Suprapubic skin (tissue), 4 donors: ENCODE measurements around the gene MTG1.

Source experiments
- CTCF ChIP-seq, 2 donors: fragments of 200-600 bp in 1 of 2; fragments of 450-650 bp in 1 of 2; sonication (generic) in 1 of 2; IDR thresholded peaks; one replicate each; pipeline ENCODE4 v1.5.1; 2016 to 2019; ENCODE audit warnings: antibody characterized with exemption in 2 of 2, mild to moderate bottlenecking in 1 of 2, moderate library complexity in 1 of 2
- EP300 ChIP-seq: sonication (generic); formaldehyde crosslinking; IDR thresholded peaks from one replicate; pipeline ENCODE4 v1.6.1; 2017; ENCODE audit warnings: antibody characterized with exemption
- POLR2A ChIP-seq, 2 donors: fragments of 450-650 bp; IDR thresholded peaks; one replicate each; pipeline ENCODE4 v1.6.1; 2017; ENCODE audit warnings: antibody characterized with exemption in 2 of 2, mild to moderate bottlenecking in 2 of 2, moderate library complexity in 2 of 2
- POLR2AphosphoS5 ChIP-seq, 3 donors: sonication (generic); formaldehyde crosslinking; IDR thresholded peaks; one replicate each; pipeline ENCODE4 v1.6.1; 2017; ENCODE audit warnings: antibody characterized with exemption in 3 of 3

- TF ChIP-seq CTCF (IDR thresholded peaks at IDR 0.05) (no peak), POLR2AphosphoS5 (IDR thresholded peaks at IDR 0.05) (no peak), POLR2A (IDR thresholded peaks at IDR 0.05) (no peak), EP300 (no peak)
Observed at GRCh38 chr10:133365461-133366129, 28.4 kb upstream of the MTG1 start.
